ENCODE measurements around the gene NECTIN4. TPM values are rescaled to one million over a fixed set of nuclear protein-coding genes. Genes with fewer than 3 reads are reported as not detected.

Gene NECTIN4
- polyA plus RNA-seq, 1 experiment, result 0.16 TPM

DNA sequence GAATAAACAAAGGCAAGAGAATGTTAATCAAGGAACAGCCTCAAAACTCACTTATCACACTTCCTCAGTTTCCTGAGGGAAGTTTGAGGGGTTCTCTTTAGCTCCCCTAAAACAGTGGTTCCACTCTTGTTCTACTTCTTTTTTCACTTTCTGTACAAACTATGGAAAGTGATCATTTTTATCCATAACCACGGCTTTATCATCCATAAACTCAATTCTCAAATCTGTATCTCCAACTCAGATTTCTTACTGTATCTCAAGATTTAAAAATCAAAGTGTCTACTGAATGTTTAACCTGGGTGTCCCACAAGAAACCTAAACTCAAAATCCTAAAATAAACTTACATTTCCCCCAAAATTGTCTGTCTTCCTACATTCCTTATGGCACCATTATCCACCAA is 24.6 kb upstream of the NECTIN4 start:
- Histone ChIP-seq H3K9me3 (ENCODE audit: control insufficient read depth, insufficient read depth, low read length) (no peaks in the 10 kb centered on the region; the same call in 1 of the 2 replicates), H3K27me3 (ENCODE audit: control insufficient read depth, insufficient read depth, low read length) (no peaks in the 10 kb centered on the region), H3K27ac (ENCODE audit: low read depth, low read length) (no peak overlapping the region), H3K4me3 (ENCODE audit: low read depth, low read length) (no peak overlapping the region)
- TF ChIP-seq, protein P1, sequence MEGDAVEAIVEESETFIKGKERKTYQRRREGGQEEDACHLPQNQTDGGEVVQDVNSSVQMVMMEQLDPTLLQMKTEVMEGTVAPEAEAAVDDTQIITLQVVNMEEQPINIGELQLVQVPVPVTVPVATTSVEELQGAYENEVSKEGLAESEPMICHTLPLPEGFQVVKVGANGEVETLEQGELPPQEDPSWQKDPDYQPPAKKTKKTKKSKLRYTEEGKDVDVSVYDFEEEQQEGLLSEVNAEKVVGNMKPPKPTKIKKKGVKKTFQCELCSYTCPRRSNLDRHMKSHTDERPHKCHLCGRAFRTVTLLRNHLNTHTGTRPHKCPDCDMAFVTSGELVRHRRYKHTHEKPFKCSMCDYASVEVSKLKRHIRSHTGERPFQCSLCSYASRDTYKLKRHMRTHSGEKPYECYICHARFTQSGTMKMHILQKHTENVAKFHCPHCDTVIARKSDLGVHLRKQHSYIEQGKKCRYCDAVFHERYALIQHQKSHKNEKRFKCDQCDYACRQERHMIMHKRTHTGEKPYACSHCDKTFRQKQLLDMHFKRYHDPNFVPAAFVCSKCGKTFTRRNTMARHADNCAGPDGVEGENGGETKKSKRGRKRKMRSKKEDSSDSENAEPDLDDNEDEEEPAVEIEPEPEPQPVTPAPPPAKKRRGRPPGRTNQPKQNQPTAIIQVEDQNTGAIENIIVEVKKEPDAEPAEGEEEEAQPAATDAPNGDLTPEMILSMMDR (IDR thresholded peaks at IDR 0.05; ENCODE audit: low read depth, low read length), result no peak
- ChIA-PET POLR2A (no interaction called here), CTCF (interaction anchor here (3.6 kb wide), 1 partner anchor 17 kb away, joined by 23 read pairs; the partner anchor contains the start of gene KLHDC9)
- no peak for DNase-seq (ENCODE audit: low read depth, low spot score)

- no peak overlapping the region for H3K4me3 ChIP-seq (ENCODE audit: low read depth, low read length)
- POLR2A ChIA-PET, result no interaction called here
- TF ChIP-seq, protein P1 (IDR thresholded peaks at IDR 0.05; ENCODE audit: low read depth, low read length), result no peak
Measured at GRCh38 chr1:161111527-161111926, 22.2 kb upstream of the NECTIN4 start.

DNA sequence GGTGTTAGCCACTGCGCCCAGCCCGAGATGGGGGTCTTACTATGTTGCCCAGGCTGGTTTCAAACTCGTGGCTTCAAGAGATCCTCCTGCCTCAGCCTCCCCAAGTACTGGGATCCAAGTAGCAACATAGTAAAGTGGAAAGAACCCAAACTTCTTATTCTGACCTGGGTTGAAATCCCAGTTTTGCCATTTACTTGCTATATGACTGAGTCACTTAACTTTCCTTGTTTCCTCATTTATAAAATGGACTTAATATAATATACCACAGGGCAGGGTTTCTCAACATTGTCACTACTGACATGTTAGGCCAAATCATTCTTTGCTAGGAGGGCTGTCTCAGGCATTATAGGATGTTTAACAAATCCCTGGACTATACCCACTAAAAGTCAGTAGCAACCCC is 21.8 kb upstream of the NECTIN4 start:
- no peak for DNase-seq (ENCODE audit: low read depth, low spot score)
- no peak overlapping the region for H3K27ac ChIP-seq (ENCODE audit: low read depth, low read length)
- TF ChIP-seq, protein P1 (IDR thresholded peaks at IDR 0.05; ENCODE audit: low read depth, low read length), result no peak
- no peaks in the 10 kb centered on the region for H3K9me3 ChIP-seq (ENCODE audit: control insufficient read depth, insufficient read depth, low read length)
- H3K4me3 ChIP-seq (ENCODE audit: low read depth, low read length), result no peak overlapping the region
- CTCF ChIA-PET, result interaction anchor here (3.6 kb wide), 1 partner anchor 14 kb away, joined by 23 read pairs; the partner anchor contains the start of gene KLHDC9
- POLR2A ChIA-PET, result no interaction called here
- no peaks in the 10 kb centered on the region for H3K27me3 ChIP-seq (ENCODE audit: control insufficient read depth, insufficient read depth, low read length)

More at GRCh38 chr1:161111527-161111926, 22.2 kb upstream of the NECTIN4 start:
- H3K27ac ChIP-seq (ENCODE audit: low read depth, low read length), result no peak overlapping the region
- no peaks in the 10 kb centered on the region for H3K9me3 ChIP-seq (ENCODE audit: control insufficient read depth, insufficient read depth, low read length)
- H3K27me3 ChIP-seq (ENCODE audit: control insufficient read depth, insufficient read depth, low read length), result no peaks in the 10 kb centered on the region
- DNase-seq (ENCODE audit: low read depth, low spot score), result no peak
- CTCF ChIA-PET, result interaction anchor here (3.6 kb wide), 1 partner anchor 14 kb away, joined by 23 read pairs; the partner anchor contains the start of gene KLHDC9

- POLR2A ChIA-PET, result no interaction called here
- TF ChIP-seq, protein P1 (IDR thresholded peaks at IDR 0.05; ENCODE audit: low read depth, low read length), result no peak
- H3K9me3 ChIP-seq (ENCODE audit: control insufficient read depth, insufficient read depth, low read length), result no peaks in the 10 kb centered on the region
- no peak overlapping the region for H3K4me3 ChIP-seq (ENCODE audit: low read depth, low read length)
- DNase-seq (ENCODE audit: low read depth, low spot score), result no peak
- H3K27me3 ChIP-seq (ENCODE audit: control insufficient read depth, insufficient read depth, low read length), result no peaks in the 10 kb centered on the region
- H3K27ac ChIP-seq (ENCODE audit: low read depth, low read length), result no peak overlapping the region
- CTCF ChIA-PET, result no interaction called here
Measured at GRCh38 chr1:161106431-161106830, 17.1 kb upstream of the NECTIN4 start.

DNA sequence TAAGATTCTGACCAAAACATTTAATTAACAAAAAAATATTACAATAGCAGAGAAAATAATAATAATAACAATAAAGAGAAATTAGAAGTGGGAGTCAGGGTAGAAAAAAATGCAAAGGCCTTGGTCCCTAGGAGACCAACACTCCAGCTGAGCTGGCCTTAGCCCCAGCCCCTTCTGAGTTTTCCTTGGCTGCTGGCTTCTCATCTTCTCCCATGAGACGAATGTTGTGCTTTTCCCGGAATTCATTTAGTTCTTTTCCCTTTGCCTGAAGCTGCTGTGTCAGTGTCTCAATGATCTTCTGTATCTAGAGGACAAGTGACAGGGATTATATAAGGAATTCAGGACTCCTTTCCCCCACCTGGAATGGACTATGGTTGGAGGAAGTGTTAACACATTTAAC is 11.2 kb upstream of the NECTIN4 start:
- TF ChIP-seq, protein P1 (IDR thresholded peaks at IDR 0.05; ENCODE audit: low read depth, low read length), result no peak
- peaks cover 2% of the 10 kb centered on the region for H3K27me3 ChIP-seq (ENCODE audit: control insufficient read depth, insufficient read depth, low read length)
- CTCF ChIA-PET, result interaction anchor here (1.5 kb wide), 1 partner anchor 103 kb away, joined by 3 read pairs; no protein-coding TSS in a partner anchor
- H3K27ac ChIP-seq (ENCODE audit: low read depth, low read length), result no peak overlapping the region
- POLR2A ChIA-PET, result interaction anchor here (0.6 to 1.2 kb wide), 2 partner anchors 9 to 17 kb away, joined by 3 read pairs; partner anchors contain the start of genes NIT1 and PFDN2
- DNase-seq (ENCODE audit: low read depth, low spot score), result no peak
- no peaks in the 10 kb centered on the region for H3K9me3 ChIP-seq (ENCODE audit: control insufficient read depth, insufficient read depth, low read length)
- H3K4me3 ChIP-seq (ENCODE audit: low read depth, low read length), result no peak overlapping the region
